VCaP (cell line): Measurements from ENCODE around the gene OPN1SW.

Experiments
- H3K27ac ChIP-seq: fragments of 450-650 bp; 2 replicates; pipeline ENCODE4 v1.5.1; 2017
- TF ChIP-seq, protein P1 (sequence below): fragments of 450-650 bp; conservative IDR thresholded peaks from 2 replicates; pipeline ENCODE4 v1.5.1; 2017; ENCODE audit warnings: mild to moderate bottlenecking, moderate library complexity

Gene OPN1SW

DNA sequence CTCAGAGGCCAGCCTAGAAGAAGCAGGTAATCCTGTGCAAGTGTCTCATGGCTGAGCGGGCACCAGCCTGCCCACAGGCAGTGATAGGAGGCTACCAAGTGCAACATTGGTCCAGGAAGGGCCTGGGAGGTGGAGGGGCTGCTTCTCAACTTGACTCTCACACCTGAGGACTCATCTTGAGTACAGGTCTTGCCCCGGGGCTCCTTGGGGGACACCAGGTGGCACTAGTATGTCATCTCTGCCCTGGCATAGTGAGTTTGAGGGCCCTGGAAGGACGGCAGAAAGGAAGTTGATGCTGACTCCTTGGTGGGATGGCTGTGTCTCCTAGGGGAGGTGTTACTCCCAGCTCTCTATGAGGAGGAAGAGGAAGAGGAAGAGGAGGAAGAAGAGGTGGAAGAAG, 18.4 kb upstream of the OPN1SW start:
- TF ChIP-seq, protein P1, sequence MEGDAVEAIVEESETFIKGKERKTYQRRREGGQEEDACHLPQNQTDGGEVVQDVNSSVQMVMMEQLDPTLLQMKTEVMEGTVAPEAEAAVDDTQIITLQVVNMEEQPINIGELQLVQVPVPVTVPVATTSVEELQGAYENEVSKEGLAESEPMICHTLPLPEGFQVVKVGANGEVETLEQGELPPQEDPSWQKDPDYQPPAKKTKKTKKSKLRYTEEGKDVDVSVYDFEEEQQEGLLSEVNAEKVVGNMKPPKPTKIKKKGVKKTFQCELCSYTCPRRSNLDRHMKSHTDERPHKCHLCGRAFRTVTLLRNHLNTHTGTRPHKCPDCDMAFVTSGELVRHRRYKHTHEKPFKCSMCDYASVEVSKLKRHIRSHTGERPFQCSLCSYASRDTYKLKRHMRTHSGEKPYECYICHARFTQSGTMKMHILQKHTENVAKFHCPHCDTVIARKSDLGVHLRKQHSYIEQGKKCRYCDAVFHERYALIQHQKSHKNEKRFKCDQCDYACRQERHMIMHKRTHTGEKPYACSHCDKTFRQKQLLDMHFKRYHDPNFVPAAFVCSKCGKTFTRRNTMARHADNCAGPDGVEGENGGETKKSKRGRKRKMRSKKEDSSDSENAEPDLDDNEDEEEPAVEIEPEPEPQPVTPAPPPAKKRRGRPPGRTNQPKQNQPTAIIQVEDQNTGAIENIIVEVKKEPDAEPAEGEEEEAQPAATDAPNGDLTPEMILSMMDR = no peak
- H3K27ac ChIP-seq = no peak overlapping the region

DNA sequence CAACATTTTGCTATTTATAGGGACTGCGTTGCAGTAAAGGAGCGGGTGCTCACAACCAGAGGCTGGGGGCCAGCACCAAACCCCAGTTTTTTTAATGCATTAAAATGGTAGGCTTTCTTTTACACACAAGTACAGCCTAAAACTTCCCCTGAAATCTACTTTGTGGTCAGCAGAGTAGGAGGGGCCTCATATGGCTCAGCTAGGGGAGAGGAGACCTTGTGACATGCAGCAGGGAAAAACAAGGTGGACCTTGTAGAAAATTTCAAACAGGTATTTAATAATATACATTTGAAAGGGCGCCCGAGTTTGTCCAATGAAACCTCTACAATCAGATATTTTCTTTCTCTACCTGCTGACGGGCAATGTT, 17.6 kb upstream of the OPN1SW start:
- H3K27ac ChIP-seq = no peak overlapping the region
- TF ChIP-seq, protein P1 = no peak

DNA sequence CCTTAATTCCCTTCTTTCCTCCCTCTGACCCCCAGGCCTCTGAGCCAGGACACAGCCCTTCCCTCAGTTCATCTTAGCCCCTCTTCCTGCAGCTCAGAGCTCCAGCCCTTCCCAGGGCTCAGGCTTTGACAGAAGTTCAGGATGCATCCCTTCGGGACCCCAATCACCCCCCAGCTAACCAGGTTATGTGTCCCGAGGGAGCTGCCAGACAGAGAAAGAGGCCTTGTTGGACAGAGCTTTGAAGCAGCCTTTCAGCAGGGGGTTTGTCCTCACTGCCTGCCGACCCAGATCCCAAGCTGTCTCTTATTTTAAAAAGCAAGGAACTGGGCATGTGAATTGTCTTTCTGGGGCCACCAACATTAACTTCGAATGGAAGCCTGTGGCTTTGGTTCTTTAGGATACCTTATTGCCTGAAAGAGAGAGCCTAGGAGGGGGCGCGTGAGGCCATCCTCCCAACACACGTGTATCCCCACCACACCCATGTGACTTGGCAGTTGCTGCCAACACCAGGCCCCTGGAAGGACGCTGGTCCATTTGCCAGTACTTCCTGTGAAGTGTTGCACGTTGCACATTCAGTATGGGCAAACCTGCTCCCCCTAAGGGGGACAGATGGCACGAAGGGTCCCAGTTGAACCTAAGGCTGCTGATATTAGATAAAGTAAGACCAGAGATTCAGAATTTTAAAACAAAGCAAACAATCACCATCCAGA, 17.0 kb upstream of the OPN1SW start:
- TF ChIP-seq, protein P1 = no peak
- H3K27ac ChIP-seq = no peak overlapping the region; the same call in 1 of the 2 replicates

DNA sequence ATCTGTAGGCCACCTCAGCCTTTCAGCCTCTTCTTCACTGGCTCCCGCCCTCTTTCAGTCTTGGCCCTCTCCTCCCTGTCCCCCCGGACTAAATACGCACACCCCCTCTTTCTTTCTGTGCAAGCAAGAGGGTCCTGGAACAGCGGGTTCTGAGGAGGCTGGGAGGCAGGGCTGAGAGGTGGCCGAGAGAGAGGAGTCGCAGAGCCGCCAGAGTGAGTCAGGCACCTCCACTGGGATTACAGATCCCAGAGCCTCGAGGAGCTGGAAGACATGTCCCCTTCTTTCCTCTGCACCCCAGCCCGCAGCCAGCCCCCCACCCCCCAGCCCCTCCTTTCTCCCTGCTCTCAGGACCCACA, 16.4 kb upstream of the OPN1SW start:
- peak overlapping the region; percentile 61; the same call in 1 of the 2 replicates for H3K27ac ChIP-seq
- TF ChIP-seq, protein P1 = no peak

DNA sequence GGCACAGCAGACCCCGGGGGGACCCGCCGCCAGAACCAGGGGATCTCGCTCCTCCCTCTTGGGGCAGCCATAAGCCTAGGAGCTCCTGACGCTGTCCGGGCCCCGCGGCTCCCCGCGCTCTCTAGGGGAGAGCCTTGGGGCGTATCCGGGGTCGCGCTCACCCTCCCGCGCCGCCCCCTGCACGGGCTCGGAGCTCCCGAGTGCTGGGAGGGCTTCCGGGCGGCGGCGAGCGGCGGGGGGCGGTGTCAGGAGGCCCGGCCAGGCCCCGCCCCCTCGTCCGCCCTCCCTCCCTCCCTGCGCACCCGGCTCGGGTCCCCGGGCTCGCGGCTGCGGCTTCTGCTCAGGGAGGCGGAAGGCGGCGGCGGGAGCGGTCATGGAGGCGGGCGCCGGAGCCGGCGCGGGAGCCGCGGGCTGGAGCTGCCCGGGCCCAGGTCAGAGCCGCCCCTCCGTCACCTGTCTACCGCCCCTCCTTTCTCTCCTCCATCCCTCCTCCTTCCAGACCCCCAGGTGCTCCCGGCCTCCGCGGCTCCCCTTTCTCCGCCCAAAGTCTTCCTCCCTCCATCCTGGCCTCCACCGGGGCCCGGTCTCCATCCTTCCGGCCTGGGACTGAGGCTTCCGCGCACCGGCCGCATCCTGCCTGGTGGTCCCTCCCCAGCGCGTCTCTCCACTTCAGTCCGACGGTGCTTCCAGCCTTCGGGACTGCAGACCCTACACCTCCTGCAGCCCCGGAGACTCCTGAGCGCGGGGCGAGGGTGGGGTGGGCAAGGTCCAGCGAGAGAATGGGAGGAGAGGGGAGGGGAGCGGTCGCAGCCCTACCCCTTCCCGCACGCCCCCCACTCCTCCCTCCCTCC, 15.8 kb upstream of the OPN1SW start, which contains the start of gene CCDC136:
TSS of gene CCDC136 (plus strand) at position 848 of the 851 bp plus-strand sequence. CDS start 444 bp downstream, outside the sequence.
- TF ChIP-seq, protein P1 = no peak
- H3K27ac ChIP-seq = peak within 1 kb of the TSS; percentile 61; the same call in 1 of the 2 replicates

DNA sequence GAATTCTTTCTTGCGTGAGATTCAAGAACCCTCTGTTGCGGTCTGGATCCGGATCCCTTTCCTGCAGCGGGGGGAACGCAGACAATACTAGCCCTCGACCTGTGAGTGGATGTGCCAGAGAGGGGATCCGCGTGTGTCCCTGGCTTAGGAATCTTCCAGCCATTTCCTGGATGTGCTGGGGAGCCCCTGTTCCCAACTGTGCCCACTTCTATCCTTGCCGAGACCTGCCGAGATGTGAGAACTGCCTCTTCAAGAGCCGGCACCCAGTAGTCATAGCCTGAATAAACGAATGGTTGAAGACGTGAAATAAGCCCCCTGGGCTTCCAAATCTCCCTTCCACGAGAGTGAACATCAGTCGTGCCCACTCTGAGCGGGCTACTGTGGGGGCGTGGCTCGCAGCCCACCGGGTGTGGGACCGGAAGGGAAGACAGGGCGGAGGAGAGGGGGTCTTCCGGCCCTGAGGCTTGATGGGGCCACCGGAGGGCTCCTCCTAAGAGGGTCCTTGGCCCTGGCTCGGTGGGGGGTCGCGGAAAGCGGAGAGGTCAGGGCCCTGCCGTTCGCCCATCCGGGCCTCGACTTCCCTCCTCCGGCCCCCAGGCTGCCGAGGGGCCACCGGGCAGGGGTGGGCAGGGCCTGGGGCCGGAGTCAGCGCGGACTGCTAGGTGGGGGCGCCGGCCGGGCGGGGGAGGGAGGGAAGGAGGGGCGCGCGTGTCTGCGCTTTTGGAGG, 14.9 kb upstream of the OPN1SW start:
- H3K27ac ChIP-seq = peak overlapping the region; percentile 61; the same call in 1 of the 2 replicates

More for the DNA sequence above, 14.9 kb upstream of the OPN1SW start:
- TF ChIP-seq, protein P1 = no peak
